IMR-90 (cell line): ENCODE results near the gene SPATA46. TPM values are rescaled to one million over a fixed set of nuclear protein-coding genes. Genes with fewer than 3 reads are reported as not detected.

Experiments
- ATAC-seq: fragments of 200-7000 bp; cut with Tn5 transposase; 2 replicates; pipeline ENCODE4 v1.9.1; 2020; ENCODE audit warnings: low read depth, mild to moderate bottlenecking, moderate library complexity
- BruUV-seq: library from RNA; stranded (reverse); fragments of 400-500 nt; replicated peaks from 2 replicates; lab custom pipeline; 2021; lab: Mats Ljungman, UMichigan
- CTCF ChIA-PET: fragments of 300-600 bp; formaldehyde crosslinking; extraction: SDS; loops from one replicate; lab custom pipeline; 2021; ENCODE audit warnings: antibody characterized with exemption; lab: Yijun Ruan, JAX
- POLR2A ChIA-PET: fragments of 300-600 bp; sonication (Branson Sonifier 250); formaldehyde crosslinking; loops from one replicate; lab custom pipeline; 2022; ENCODE audit warnings: antibody characterized with exemption; ENCODE audit not compliant: unreplicated experiment; lab: Charles Lee
- DNase-seq: peaks from one replicate; pipeline ENCODE4 v3.0.0; 2013
- H2AFZ ChIP-seq: replicated peaks from 2 replicates; pipeline ENCODE3; 2013; ENCODE audit warnings: low read length, mild to moderate bottlenecking; ENCODE audit not compliant: poor library complexity
- H2AK5ac ChIP-seq: 2 replicates; pipeline ENCODE4 v1.6.1; 2013; ENCODE audit warnings: low read depth, low read length, inconsistent platforms
- H2AK9ac ChIP-seq: replicated peaks from 2 replicates; pipeline ENCODE3; 2013; ENCODE audit warnings: mild to moderate bottlenecking, low read depth, low read length, moderate library complexity; ENCODE audit not compliant: poor library complexity
- H2BK120ac ChIP-seq: 2 replicates; pipeline ENCODE4 v1.6.1; 2013; ENCODE audit warnings: low read depth, low read length, inconsistent platforms
- H2BK15ac ChIP-seq: 3 replicates; pipeline ENCODE4 v1.6.1; 2013; ENCODE audit warnings: low read depth, low read length, inconsistent platforms
- H2BK20ac ChIP-seq: 2 replicates; pipeline ENCODE4 v1.6.1; 2013; ENCODE audit warnings: low read depth, mild to moderate bottlenecking, inconsistent platforms, low read length, moderate library complexity
- H2BK5ac ChIP-seq: 2 replicates; pipeline ENCODE4 v1.6.1; 2013; ENCODE audit warnings: mild to moderate bottlenecking, low read depth, low read length, inconsistent platforms; ENCODE audit not compliant: poor library complexity, severe bottlenecking
- H3K14ac ChIP-seq: replicated peaks from 2 replicates; pipeline ENCODE4 v1.6.1; 2013; ENCODE audit warnings: low read depth, low read length, inconsistent platforms
- H3K18ac ChIP-seq: 2 replicates; pipeline ENCODE4 v1.6.1; 2013; ENCODE audit warnings: low read depth, low read length, control low read depth
- H3K23ac ChIP-seq: 2 replicates; pipeline ENCODE4 v1.6.1; 2013; ENCODE audit warnings: low read depth, low read length, inconsistent platforms
- H3K27ac ChIP-seq: 2 replicates; pipeline ENCODE4 v1.5.1; 2013; ENCODE audit warnings: mild to moderate bottlenecking, control low read depth, low read length; ENCODE audit not compliant: insufficient read depth
- H3K27me3 ChIP-seq: 2 replicates; pipeline ENCODE4 v1.6.1; 2013; ENCODE audit warnings: low read length; ENCODE audit not compliant: control insufficient read depth, insufficient read depth
- H3K36me3 ChIP-seq: 2 replicates; pipeline ENCODE4 v1.6.1; 2013; ENCODE audit warnings: low read length, mixed read lengths; ENCODE audit not compliant: control insufficient read depth, insufficient read depth
- H3K4ac ChIP-seq: 2 replicates; pipeline ENCODE4 v1.6.1; 2013; ENCODE audit warnings: low read depth, low read length, inconsistent platforms
- H3K4me1 ChIP-seq: 2 replicates; pipeline ENCODE4 v1.6.1; 2013; ENCODE audit warnings: low read length, mixed read lengths; ENCODE audit not compliant: control insufficient read depth, insufficient read depth
- H3K4me2 ChIP-seq: 2 replicates; pipeline ENCODE4 v1.6.1; 2013; ENCODE audit warnings: low read depth, mild to moderate bottlenecking, control low read depth, low read length, moderate library complexity
- H3K4me3 ChIP-seq: 2 replicates; pipeline ENCODE4 v1.5.1; 2013; ENCODE audit warnings: low read depth, mild to moderate bottlenecking, control low read depth, low read length, moderate library complexity; ENCODE audit not compliant: insufficient read depth
- H3K56ac ChIP-seq: 2 replicates; pipeline ENCODE4 v1.6.1; 2013; ENCODE audit warnings: low read length, inconsistent platforms; ENCODE audit not compliant: insufficient read depth; ENCODE audit errors: extremely low read depth
- H3K79me1 ChIP-seq, 2 experiments: 2 replicates each; pipeline ENCODE4 v1.6.1; 2013; ENCODE audit warnings: low read length in 2 of 2, inconsistent platforms in 1 of 2, low read depth in 1 of 2
- H3K9ac ChIP-seq: 2 replicates; pipeline ENCODE4 v1.6.1; 2013; ENCODE audit warnings: low read depth, low read length, control low read depth
- H3K9me1 ChIP-seq: 2 replicates; pipeline ENCODE4 v1.6.1; 2013; ENCODE audit warnings: low read length, inconsistent platforms; ENCODE audit not compliant: insufficient read depth
- H3K9me3 ChIP-seq: 2 replicates; pipeline ENCODE4 v1.6.1; 2013; ENCODE audit warnings: low read length; ENCODE audit not compliant: control insufficient read depth, insufficient read depth
- H4K20me1 ChIP-seq: 2 replicates; pipeline ENCODE4 v1.6.1; 2013; ENCODE audit warnings: low read length, inconsistent platforms; ENCODE audit not compliant: insufficient read depth
- H4K5ac ChIP-seq: 2 replicates; pipeline ENCODE4 v1.6.1; 2013; ENCODE audit warnings: mild to moderate bottlenecking, low read depth, low read length, control low read depth
- H4K8ac ChIP-seq, 2 experiments: 2 replicates each; pipeline ENCODE4 v1.6.1; 2013; ENCODE audit warnings: low read depth in 2 of 2, low read length in 2 of 2, control low read depth in 1 of 2, inconsistent platforms in 1 of 2
- H4K91ac ChIP-seq: 2 replicates; pipeline ENCODE4 v1.6.1; 2013; ENCODE audit warnings: low read depth, low read length, inconsistent platforms; ENCODE audit not compliant: insufficient read depth
- BHLHE40 ChIP-seq: fragments of 150-350 bp; IDR thresholded peaks from 2 replicates; pipeline ENCODE4 v1.6.1; 2016; ENCODE audit warnings: mild to moderate bottlenecking, low read depth, low read length
- CEBPB ChIP-seq: IDR thresholded peaks from 2 replicates; pipeline ENCODE4 v1.6.1; 2012; ENCODE audit warnings: low read depth, low read length, improper control_type of control experiment
- CHD1 ChIP-seq: IDR thresholded peaks from 2 replicates; pipeline ENCODE4 v1.6.1; 2012; ENCODE audit warnings: low read depth, low read length, improper control_type of control experiment
- FOS ChIP-seq: fragments of 150-350 bp; IDR thresholded peaks from 2 replicates; pipeline ENCODE4 v1.6.1; 2016; ENCODE audit warnings: low read depth, low read length
- MAFK ChIP-seq: IDR thresholded peaks from 2 replicates; pipeline ENCODE4 v1.6.1; 2012; ENCODE audit warnings: low read depth, low read length, improper control_type of control experiment
- MAZ ChIP-seq: IDR thresholded peaks from 2 replicates; pipeline ENCODE4 v1.6.1; 2012; ENCODE audit warnings: low read depth, mild to moderate bottlenecking, low read length, improper control_type of control experiment, moderate library complexity, borderline replicate concordance
- MXI1 ChIP-seq: IDR thresholded peaks from 2 replicates; pipeline ENCODE4 v1.6.1; 2012; ENCODE audit warnings: low read depth, mild to moderate bottlenecking, low read length, moderate library complexity, borderline replicate concordance
- NFE2L2 ChIP-seq: fragments of 150-350 bp; IDR thresholded peaks from 2 replicates; pipeline ENCODE4 v1.6.1; 2016; ENCODE audit warnings: low read depth, mild to moderate bottlenecking, low read length
- POLR2A ChIP-seq: IDR thresholded peaks from 2 replicates; pipeline ENCODE4 v1.6.1; 2012; ENCODE audit warnings: mild to moderate bottlenecking, low read depth, low read length
- RAD21 ChIP-seq: IDR thresholded peaks from 2 replicates; pipeline ENCODE4 v1.6.1; 2012; ENCODE audit warnings: low read length, improper control_type of control experiment
- RCOR1 ChIP-seq: IDR thresholded peaks from 2 replicates; pipeline ENCODE4 v1.6.1; 2012; ENCODE audit warnings: mild to moderate bottlenecking, low read length, improper control_type of control experiment; ENCODE audit not compliant: insufficient replicate concordance
- RFX5 ChIP-seq: IDR thresholded peaks from 2 replicates; pipeline ENCODE4 v1.8.0; 2012; ENCODE audit warnings: low read depth, mild to moderate bottlenecking, low read length, moderate library complexity
- SMC3 ChIP-seq: fragments of 150-350 bp; IDR thresholded peaks from 2 replicates; pipeline ENCODE4 v1.6.1; 2016; ENCODE audit warnings: low read depth, mild to moderate bottlenecking, antibody characterized with exemption, low read length, moderate library complexity
- USF2 ChIP-seq: fragments of 150-350 bp; IDR thresholded peaks from 2 replicates; pipeline ENCODE4 v1.6.1; 2017; ENCODE audit warnings: mild to moderate bottlenecking, antibody characterized with exemption, low read length, low read depth
- WGBS, 2 experiments: methylation state at CpG; one replicate each; pipeline versions ENCODE4 v1.1.5 to v1.1.7; 2013; ENCODE audit warnings: missing lambda C conversion rate in 2 of 2; ENCODE audit not compliant: insufficient read length in 1 of 2; ENCODE audit errors: extremely low coverage in 2 of 2; 5-methylcytosine and 5-hydroxymethylcytosine counted together
- dilution Hi-C: fragments of 300-500 bp; cut with HindIII; formaldehyde crosslinking; loops from one replicate; pipeline ENCODE4 v1.14.3; 2018; ENCODE audit warnings: low sequenced_read_pairs; ENCODE audit not compliant: unreplicated experiment
- in situ Hi-C: fragments of 300-500 bp; cut with MboI; formaldehyde crosslinking; loops from 3 replicates; pipeline ENCODE4 v1.14.3; 2019; ENCODE audit warnings: low sequenced_read_pairs, inconsistent platforms, mixed read lengths
- intact Hi-C: fragments of 100-400 bp; cut with micrococcal nuclease; formaldehyde crosslinking; loops from 2 replicates; pipeline ENCODE4 v1.10.0; 2022
- polyA plus RNA-seq, 3 experiments: library from polyadenylated mRNA; depleted of rRNA; stranded (reverse); fragments of >200 nt; gene quantifications; 2 replicates each; pipeline ENCODE4 v1.2.3, GENCODE V29; 2012; ENCODE audit warnings: low replicate concordance in 1 of 3
- total RNA-seq: library from RNA; depleted of rRNA; stranded (reverse); fragments of >200 nt; gene quantifications from 2 replicates; pipeline ENCODE4 v1.2.3, GENCODE V29; 2012
- TF ChIP-seq, protein P1 (sequence below): fragments of 150-350 bp; IDR thresholded peaks from 2 replicates; pipeline ENCODE4 v1.6.1; 2016; ENCODE audit warnings: low read depth, mild to moderate bottlenecking, low read length, moderate library complexity, borderline replicate concordance
- TF ChIP-seq, protein P2 (sequence below): conservative IDR thresholded peaks from 2 replicates; pipeline ENCODE4 v1.5.1; 2012; ENCODE audit warnings: mild to moderate bottlenecking, low read depth, low read length, improper control_type of control experiment

Gene SPATA46
- total and polyA plus RNA-seq, 2 of the 4 experiments (the other 2 are of a cell fraction), result not detected

GRCh38 chr1:162351246-162351842, 25.3 kb downstream of the SPATA46 start:
- Histone ChIP-seq H3K23ac (no peak overlapping the region), H2AK5ac (no peak overlapping the region), H3K27ac (no peak overlapping the region), H2BK120ac (peak overlapping the region; percentile 43; the same call in 1 of the 2 replicates), H4K5ac (no peak overlapping the region), H2BK15ac (peak overlapping the region; percentile 21; the same call in 1 of the 3 replicates), H3K14ac (no peak overlapping the region), H3K56ac (no peak overlapping the region), H4K91ac (no peak overlapping the region), H3K4me2 (no peak overlapping the region), H3K18ac (no peak overlapping the region), H3K9me1 (peaks cover 5% of the 10 kb centered on the region), H2BK20ac (no peak overlapping the region), H4K20me1 (no peaks in the 10 kb centered on the region), H3K79me1 (no peaks in the 10 kb centered on the region), H3K4me1 (0 out of 2 replicates have a peak, but pooled peaks cover 4% of the 10 kb centered on the region), H3K4me3 (no peak overlapping the region), H2BK5ac (no peak overlapping the region), H3K9me3 (no peaks in the 10 kb centered on the region), H4K8ac (no peak overlapping the region), H3K36me3 (no peaks in the 10 kb centered on the region), H3K9ac (no peak overlapping the region), H2AK9ac (no peak overlapping the region), H3K27me3 (no peaks in the 10 kb centered on the region), H2AFZ (no peak overlapping the region), H3K4ac (no peak overlapping the region)
- no TSS peak for BruUV-seq
- ChIA-PET POLR2A (no interaction called here), CTCF (interaction anchor here (0.6 kb wide), 3 partner anchors 206 to 505 kb away, joined by 3 to 4 read pairs (median 3); no protein-coding TSS in a partner anchor)
- DNase-seq (no peak), ATAC-seq (no peak)
- WGBS, 2 experiments, result 60% methylated on average over 1 of the region's 6 CpGs; no CpG with 5 or more reads in 1 of the 2 experiments
- in situ Hi-C loops (no loop called here), intact Hi-C loops (no loop called here), dilution Hi-C loops (no loop called here)
- no peak for TF ChIP-seq CEBPB
- TF ChIP-seq RCOR1, result no peak
- TF ChIP-seq RAD21, result no peak
- TF ChIP-seq BHLHE40, result no peak
- TF ChIP-seq MXI1, result no peak
- no peak for TF ChIP-seq MAFK
- TF ChIP-seq MAZ, result no peak
- TF ChIP-seq POLR2A, result no peak
- TF ChIP-seq, protein P1, sequence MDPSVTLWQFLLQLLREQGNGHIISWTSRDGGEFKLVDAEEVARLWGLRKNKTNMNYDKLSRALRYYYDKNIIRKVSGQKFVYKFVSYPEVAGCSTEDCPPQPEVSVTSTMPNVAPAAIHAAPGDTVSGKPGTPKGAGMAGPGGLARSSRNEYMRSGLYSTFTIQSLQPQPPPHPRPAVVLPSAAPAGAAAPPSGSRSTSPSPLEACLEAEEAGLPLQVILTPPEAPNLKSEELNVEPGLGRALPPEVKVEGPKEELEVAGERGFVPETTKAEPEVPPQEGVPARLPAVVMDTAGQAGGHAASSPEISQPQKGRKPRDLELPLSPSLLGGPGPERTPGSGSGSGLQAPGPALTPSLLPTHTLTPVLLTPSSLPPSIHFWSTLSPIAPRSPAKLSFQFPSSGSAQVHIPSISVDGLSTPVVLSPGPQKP, result no peak
- no peak for TF ChIP-seq RFX5
- TF ChIP-seq NFE2L2, result no peak
- TF ChIP-seq CHD1, result no peak
- no peak for TF ChIP-seq FOS
- TF ChIP-seq, protein P2, sequence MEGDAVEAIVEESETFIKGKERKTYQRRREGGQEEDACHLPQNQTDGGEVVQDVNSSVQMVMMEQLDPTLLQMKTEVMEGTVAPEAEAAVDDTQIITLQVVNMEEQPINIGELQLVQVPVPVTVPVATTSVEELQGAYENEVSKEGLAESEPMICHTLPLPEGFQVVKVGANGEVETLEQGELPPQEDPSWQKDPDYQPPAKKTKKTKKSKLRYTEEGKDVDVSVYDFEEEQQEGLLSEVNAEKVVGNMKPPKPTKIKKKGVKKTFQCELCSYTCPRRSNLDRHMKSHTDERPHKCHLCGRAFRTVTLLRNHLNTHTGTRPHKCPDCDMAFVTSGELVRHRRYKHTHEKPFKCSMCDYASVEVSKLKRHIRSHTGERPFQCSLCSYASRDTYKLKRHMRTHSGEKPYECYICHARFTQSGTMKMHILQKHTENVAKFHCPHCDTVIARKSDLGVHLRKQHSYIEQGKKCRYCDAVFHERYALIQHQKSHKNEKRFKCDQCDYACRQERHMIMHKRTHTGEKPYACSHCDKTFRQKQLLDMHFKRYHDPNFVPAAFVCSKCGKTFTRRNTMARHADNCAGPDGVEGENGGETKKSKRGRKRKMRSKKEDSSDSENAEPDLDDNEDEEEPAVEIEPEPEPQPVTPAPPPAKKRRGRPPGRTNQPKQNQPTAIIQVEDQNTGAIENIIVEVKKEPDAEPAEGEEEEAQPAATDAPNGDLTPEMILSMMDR, result no peak
- no peak for TF ChIP-seq USF2
- no peak for TF ChIP-seq SMC3
